Choroid plexus epithelial cell (primary cell): ENCODE results near the gene U2AF2.

Source experiments
- DNase-seq: peaks from one replicate; pipeline ENCODE4 v3.0.0-alpha.2; 2010; ENCODE audit warnings: low read depth
- H3K4me3 ChIP-seq: 2 replicates; pipeline ENCODE4 v1.5.1; 2011; ENCODE audit warnings: low read depth, mild to moderate bottlenecking, control low read depth, low read length, moderate library complexity
- CTCF ChIP-seq: conservative IDR thresholded peaks from 2 replicates; pipeline ENCODE4 v1.5.1; 2011; ENCODE audit warnings: low read depth, mild to moderate bottlenecking, control low read depth, inconsistent platforms, low read length, moderate library complexity

Gene U2AF2

DNA sequence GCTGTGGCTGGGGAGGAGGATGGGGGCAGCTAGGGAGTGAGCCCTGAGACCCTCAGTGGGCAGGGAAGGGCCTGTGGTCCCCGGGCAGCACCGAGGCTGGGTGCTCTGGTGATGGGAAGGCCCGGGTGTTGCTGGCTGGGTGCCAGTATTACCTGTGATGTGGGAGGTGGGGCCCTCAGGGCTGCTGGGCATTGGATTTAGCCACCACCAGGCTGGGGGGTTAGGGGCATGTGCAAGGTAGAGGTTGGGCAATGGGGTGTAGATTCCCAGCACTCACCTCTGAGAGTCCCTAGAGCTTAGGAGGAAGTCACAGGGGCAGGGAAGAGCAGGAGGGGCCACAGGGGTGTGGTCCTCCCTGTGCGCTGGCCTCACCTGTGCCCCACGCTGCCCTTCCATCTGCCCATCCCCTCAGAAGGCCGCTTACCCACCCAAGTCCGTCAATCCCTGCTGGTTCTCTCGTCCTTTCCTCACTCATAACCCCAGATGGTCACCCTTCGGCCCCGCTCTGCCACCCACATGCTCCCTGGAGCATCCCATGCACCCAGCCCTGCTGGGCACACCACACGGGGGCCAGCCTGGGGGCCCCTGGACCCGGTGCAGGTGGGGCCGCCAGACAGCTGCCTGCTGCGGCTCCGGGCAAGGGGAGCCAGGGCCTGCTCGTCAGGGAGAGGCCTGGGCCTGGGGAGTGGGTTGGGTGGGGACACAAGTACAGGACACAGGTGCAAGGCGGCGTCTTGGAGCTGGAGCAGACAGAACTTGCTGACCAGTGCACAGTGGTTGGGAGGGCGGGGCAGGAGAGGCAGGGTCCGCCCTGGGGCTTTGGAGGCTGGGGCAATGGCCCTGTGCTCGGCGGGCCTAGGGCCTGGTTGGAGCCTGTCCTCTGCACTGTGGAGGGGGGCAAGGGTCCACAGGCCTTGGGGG, 32.7 kb downstream of the U2AF2 start:
- DNase-seq, result no peak
- no peak for TF ChIP-seq CTCF
- no peak overlapping the region for H3K4me3 ChIP-seq

- no peak for TF ChIP-seq CTCF
- H3K4me3 ChIP-seq, result no peak overlapping the region
- no peak for DNase-seq
Measured at GRCh38 chr19:55688422-55689218, 33.8 kb downstream of the U2AF2 start.

- TF ChIP-seq CTCF, result no peak
- no peak overlapping the region for H3K4me3 ChIP-seq
- DNase-seq, result no peak
Measured at GRCh38 chr19:55689411-55690108, 34.7 kb downstream of the U2AF2 start.

DNA sequence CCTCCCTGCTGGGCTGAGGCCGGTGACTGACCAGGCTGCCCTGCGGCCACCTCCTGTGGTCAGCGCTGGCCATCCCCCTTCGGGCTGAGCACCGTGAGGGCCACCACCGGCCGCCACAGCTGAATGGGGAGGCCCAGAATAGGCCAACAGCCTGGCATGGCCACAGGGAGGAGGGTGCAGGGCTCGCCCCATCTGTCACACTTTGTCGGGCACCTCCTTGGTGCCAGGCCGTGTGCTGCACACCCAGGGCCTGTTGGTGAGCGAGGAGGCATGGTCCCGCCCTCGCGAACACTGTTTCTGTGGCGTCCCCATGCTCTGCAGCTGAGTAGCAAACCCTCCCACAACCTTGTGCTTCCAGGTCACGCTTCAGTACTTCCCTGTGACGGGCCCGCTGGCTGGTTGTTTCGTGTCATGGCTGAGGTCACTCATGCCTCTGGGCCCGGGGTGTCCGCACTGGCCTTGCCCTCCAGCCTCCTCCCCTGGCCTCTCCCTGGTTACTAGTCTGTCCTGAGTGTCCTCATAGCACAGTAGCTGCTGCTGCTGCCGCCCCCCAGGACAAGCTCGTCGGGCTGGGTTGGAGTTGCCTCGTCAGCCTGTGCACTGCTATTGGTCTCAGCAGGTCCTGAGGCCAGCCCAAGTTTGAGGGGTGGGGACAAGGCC, 35.4 kb downstream of the U2AF2 start:
- H3K4me3 ChIP-seq, result no peak overlapping the region
- no peak for DNase-seq
- TF ChIP-seq CTCF, result no peak

DNA sequence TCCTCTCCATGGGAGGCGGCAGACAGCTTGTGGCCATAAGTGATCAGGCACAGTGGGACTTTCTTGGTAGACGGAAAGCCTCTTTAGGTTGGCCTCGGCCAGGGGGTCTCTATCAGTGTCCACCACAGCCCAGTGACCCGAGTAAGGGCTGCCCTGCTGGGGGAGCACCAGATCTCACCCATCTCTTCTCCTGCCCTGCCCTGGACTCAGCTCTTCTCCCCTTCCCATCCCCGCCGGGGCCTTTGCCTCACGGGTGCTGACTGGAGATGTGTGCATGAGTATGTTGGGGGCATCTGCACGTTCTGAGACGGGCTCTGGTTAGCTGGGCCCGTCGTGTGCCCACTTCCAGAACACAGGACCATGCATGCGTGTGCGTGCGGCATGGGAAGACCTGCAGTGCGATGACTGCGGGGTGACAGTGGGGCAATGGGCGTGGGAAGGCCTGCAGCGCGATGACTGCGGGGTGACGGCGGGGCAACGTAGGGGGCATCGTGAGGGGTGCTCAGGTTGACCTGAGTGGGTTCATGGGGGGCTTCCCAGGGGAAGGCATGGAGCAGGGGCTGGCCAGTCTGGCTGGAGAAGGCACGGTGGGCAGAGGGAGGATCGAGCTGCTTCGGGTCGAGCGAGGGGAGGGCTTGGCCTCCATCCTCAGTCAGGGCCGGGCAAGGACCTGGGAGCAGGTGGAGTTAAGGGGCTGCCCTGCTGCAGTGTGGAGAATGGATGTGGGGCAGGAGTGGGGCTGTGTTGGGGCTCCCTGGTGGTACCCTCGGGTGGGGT, 36.1 kb downstream of the U2AF2 start:
- TF ChIP-seq CTCF, result no peak
- no peak for DNase-seq
- no peak overlapping the region for H3K4me3 ChIP-seq
